HCEC 1CT (cell line): Measurements from ENCODE around the gene STARD13.

ENCODE experiments used
- DNase-seq: peaks from one replicate; pipeline ENCODE4 v3.0.0-alpha.2; 2017

The STARD13 gene

DNA sequence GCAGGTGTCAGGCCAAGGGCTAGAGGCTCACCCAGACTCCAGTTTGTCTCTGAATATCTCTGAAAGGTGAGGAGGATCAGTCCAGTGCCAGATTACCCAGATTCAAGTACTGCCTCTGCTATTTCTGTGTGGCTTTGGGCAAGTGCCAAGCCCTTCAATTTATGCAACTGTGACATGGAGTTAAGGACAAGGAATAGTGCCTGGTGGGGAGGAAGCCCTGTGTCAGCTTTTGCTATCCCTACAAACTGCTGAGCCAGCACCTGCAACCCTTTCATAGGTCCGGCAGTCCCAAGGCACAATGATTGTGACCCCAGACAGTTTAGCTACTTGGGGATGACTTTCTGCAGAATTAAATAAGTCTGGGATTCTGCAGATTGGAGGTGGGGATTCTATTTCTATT, 146.4 kb downstream of the STARD13 start:
- no peak for DNase-seq

DNA sequence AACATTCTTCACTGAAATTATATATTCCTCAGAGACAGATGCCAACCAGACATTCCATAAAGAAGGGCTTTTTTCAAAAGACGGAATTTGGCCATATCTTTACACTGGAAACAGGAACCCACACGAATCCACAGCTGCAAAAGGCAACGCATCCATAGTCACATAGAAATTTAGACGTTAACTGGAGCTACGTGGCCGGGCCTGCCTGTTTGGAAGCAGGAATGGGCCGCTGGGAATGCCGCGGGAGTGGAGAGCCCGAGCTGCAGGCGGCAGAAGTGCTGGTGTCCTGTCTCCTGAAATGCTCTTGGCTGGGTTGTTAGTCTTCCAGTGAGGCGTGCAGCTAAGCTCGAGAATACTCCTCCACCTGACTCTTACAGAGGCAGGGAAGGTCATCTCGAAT, 147.1 kb downstream of the STARD13 start:
- no peak for DNase-seq

DNA sequence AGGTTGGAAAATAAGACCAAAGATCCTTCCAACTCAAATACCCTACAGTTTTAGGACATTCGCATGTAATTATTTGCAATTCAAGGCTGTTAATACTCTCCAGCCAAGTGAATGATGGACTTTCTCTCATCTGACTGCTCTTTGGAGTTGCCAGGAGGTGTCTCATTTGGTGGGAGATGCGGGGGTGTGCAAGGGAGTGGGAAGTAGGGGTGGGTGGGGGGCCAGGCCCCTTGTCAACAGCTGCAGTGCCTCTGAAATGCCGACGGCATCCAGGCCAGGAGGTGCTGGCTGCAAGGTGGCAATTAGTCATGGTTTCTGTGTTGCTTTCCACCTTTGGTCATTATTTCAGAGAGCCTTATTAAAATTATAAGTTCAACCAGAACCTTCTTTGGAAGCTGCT, 147.8 kb downstream of the STARD13 start:
- no peak for DNase-seq

DNA sequence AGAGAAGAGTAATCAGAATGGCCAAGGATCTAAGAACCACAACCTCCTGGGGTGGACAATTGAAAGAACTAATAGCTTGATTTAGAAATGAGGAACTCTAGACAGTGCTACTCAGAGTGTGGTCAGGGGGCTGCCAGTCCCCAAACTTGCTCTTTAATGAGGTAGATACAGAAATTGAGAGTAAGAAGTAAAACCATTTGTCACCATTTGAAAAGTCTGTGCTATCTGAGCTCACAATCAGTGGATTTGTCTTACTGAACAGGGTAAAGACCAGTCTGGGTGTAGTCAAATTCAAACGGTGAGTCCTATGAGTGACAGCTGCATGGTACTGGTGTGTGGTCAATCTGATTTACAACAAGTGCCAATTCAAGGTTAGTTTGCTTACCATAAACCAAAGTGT, 150.5 kb downstream of the STARD13 start:
- DNase-seq: no peak

DNA sequence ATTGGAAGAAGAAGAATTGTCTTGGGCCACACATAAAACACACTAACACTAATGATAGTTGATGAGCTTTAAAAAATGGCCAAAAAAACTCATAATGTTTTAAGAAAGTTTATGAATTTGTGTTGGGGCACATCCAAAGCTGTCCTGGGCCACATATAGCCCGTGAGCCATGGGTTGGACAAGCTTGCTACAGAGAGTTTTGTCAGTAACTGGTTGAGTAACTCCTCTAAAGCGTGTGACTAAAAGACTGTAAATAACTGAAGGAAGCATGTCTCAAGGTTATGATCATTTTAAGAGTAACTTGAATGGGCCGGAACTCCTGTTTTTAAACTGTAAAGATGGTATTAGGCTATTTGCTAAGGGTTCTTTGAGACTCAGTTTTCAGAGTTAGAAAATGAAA, 151.3 kb downstream of the STARD13 start:
- DNase-seq: no peak

DNA sequence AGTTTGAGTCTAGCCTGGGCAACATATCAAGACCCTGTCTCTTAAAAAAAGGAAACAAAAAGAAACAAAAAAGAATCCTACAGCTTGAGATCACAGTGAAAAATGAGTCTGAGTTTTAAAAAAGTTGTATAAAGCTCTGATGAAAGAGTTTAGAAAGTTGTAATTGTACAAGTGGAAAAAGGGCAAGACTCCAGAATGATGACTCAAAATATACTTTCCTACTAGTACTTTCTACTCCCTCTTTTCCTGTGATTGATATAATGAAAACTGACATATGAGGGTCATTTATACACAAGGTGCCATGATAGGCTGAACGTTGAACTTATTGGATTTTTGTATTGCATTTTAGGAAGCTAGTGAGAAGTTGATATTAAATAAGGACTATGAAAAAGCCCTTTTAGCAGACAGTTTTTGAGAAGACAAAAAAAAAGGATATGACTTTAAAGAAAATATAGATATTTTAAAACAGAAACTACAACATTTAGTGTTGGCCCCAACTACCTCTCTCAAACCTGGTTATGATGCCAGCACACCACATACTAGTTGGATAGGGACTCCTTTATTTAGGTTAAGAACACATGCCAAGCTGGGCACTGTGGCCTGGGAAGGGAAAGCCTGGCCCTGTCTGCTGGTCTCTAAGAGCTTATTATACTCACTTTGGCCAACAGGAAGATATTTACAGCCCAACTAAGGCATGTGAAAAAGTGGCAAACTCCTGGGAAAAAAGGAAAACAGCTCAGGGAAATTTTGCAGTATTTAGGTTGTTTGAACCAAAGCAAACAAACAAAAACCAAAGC, 152.7 kb downstream of the STARD13 start:
- peak; percentile 45 for DNase-seq

DNA sequence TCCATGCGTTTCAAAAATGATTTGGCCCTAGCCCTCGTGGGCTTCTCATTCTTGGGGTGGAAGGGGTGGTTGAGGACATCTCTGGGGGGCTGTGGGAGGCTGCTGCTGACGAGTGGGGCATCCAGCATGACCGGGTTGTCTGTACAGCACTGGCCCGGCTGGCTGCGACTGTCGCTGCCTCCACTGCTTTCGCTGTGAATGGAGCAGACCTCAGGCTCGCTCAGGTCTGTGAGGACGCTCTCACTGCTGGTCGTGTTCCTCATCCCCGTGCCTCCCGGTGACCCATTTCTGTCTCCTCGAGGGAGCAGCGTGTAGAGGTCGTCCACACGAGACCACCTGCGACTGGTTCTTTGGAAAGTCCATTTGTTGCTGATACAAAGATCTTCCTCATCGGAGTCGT, 155.7 kb downstream of the STARD13 start:
- no peak for DNase-seq

DNA sequence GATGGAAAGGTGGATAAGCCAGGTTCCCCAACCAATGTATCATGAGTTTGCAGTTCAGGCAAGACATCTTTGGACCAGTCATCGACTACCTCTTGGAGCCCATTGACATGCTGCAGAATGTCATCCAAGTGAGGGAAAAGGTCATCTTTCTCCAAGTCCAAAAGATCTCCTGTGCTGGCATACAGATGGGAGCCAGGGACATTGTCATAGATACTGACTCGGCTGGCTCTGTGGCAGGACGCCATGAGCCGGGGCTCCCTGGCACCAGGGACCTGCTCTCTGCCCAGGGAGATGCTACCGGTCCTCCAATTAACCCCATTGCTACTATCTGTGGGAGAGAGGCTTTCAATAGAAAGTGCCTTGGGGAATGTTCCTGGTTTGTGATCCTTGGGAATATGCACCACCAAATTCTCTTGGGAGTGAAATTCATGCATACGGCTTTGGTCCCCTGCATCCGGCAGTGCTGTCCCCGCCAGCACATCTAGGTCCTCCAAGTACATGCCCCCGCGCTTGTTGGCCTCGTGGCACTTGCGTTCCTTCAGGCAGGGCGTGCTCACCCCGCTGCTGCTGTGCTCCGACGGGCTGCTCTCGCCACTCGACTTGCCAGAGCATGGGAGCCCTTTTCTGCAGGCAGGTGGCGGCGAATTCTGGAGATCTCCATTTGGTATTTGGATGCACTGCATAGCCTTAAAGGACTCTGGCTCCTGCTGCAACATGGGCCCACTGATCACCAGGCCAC, 156.3 kb downstream of the STARD13 start:
- DNase-seq: no peak

DNA sequence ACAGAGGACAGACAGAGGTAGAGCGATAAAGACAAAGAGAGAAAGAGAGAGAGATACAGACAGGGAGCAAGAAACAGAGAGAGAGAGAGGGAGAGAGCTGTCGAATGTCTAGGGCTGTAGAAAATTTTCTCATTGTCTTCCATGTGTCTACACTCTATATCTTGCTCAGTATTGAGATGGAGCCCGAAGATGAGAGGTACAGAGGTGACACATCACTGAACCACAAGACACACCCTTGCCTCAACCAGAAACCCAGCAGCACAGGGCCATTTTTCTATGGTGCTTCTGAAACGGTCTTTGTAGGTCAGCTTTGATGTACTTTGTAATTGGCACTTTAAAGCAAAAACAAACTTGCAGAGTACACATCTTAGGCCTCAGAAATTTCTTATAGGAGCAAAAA, 157.4 kb downstream of the STARD13 start:
- no peak for DNase-seq

DNA sequence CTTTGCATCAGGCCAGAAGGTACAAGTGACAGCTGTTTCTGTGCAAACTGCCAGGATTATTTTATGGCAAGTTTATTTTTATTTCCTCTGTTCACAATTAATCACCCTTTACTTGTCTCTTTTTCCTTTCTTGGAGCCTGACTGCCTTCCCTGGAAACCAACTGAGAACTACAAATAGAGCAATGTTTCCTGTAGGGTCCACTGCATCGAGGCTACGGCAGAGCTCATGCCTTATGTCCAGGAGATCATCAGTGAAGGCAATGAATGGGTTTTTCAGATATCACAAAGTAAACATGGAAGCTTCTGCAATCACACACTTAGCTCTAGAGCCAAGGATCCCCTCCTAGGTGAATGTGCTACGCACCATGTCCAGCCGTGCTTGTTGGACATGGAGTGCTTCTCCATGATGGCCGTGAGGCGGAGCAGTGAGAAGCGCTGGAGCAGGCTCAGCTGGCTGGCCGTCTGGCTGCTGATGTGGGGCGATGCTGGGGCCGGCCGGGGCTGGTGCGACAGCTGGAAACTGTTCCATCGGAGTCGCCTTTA, 158.5 kb downstream of the STARD13 start:
- DNase-seq: peak; percentile 78

DNA sequence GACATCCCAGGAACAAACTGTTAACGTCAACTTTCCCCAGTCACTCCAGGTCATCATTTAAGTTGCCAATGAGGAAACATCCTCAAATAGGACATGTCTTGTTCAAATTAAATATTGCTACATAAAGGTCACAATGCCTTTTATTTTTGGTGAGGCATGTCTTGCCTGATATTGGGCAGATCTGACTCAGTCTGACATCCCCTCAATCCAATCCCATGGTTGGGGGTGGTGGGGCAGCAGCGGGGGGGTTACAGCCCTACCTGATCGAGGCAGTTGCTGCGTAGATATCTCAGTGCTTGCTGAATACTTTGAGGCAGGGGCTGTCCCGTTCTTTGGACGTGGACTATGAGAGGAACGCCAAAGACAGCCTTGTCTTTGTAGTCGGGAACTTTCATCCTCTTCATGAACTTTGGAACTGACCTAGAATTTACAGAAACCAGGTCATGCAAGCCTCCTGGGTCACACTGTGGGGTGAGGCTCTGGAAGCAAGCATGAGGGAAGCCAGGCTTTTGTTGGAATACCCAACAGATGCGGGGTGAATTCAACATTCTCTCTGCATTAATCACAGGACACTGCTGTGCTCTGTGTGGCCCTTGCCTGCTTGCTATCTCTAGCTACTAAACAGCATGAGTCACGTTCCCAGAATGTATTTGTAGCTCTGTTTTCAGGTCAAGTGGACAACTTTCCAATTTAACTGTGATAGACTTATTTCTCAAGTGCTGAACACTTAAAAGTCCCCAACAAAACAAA, 159.6 kb downstream of the STARD13 start:
- peak; percentile 98 for DNase-seq

DNA sequence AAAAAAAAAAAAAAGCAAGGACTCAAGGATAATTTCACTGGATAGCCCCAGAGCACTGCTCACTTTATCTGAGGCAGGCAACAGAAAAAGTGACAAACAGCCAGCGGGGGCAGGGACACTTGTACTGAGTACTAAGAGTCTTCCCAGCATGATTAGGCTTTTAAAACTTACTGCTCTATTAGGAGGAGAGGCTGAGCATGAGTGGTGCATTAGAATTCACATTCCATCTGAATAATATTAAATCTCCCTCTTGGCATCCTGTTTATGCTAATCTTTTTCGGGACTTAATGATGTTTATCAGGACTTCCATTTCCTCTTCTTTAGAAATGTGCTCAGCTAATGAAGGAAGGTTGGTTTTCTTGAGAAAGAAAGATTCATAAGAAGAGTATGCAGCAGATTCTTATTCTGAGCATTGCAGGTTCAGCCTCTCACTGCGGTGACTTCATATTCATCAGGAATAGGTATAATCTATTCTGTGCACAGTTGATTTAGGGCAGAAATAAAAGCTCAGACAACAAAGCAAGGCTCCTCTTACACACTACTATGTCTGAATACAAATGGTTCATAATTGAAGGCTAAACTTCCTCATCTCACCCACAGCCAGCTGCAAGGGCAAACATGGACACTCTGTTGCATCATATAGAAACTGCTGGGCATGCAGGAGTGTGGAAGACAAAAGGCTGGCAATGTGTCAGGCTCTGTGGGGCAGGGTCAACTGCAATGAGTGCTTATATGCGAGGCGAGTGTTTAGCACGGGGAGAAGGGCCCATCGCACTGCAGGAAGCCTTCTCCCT, 162.3 kb downstream of the STARD13 start:
- peak; percentile 14 for DNase-seq

DNA sequence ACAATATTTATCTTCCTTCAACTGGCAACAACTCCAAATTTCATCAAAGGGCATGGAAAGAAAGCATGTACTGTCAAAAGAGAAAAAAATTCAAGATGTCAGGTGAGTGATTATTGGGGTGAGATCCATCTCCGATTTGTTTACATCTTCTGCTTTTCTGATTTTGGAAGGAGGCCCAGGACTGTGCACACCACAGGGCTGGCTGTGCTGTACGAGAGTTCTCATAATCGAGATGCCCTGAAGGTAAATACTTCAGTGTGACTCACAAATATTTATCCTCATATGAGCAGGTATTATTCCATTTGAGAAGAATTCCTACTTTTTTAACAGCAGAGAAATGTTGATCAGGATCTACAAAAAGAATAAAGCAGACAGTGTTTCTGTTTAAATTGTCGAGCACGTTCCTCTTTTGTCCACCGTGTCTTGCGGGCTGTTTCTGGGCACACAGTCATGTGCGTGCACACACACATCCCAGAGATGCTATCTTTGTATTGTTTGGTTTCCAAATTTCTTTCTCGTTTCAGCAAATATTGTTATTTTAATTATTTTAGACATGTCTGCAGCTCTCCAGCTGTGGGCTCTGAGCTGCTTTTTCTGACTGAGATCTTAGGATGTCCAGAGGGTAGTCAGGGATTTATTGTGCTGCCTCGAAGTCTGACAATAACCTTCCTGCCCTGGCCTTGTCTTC, 165.6 kb downstream of the STARD13 start:
- no peak for DNase-seq

DNA sequence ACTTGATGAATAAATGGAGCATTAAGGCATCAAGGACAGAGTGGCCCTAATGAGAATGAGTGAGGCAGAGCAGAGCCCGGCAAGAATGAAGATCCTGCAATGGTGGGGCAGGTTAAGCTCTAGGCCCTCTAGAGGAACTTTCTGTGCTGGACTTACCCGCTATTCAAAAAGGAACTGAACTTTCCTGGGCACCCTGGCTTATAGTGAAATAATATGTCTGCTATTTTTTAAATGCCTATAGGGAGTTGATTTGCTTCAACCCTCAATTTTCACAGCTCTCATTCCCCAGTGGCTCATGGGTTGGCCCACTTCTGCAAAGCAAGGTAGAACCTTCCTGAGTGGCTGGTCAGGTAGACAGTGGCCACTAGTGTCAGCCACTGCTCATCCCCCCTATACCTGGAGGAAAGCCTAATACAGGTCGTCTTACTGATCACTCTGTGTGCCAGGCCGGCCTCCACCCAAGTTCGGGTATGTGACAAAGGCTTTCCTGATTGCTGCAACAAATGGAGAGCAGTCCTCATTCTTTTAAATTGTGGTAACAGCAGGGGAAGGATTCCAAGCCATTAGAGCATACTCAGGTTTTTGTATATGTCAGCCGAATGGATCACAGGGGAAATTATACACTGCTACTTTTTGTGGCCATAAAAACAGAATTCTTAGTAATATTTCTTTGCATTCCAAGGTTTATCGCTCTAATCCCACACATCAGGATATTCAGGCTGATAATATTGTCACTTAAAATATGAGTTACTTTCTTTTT, 166.4 kb downstream of the STARD13 start:
- DNase-seq: no peak

DNA sequence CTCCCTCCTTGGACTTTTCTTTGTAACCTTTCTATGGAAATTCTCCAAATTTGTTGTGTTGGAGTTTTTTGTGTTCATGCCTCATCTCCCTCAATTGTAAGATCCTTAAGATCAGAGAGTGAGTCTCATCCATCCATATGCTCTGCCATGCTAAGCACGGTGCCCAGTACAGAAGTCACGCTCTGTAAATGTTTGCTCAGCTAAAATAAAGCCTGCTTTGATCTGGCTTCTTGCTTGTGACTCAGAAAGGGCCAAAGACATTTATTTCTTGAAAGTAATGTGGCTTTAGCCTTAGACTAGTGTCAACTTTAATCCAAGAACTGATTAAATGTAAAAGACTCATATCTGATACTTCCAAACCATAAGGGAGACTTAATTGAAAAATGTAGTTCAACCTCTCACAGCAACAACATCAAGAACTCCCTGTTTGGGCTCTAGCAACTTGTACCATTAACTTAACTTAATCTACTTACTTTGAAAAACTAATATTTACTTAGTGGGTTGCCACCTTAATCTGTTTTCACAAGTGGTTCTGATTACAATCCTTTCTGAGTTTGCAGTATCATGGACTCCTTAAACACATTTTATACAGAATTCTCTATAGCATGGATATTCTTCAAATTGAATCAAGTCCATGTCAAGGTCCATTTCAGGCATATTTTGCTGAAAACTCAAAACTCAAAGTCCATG, 169.1 kb downstream of the STARD13 start:
- no peak for DNase-seq

DNA sequence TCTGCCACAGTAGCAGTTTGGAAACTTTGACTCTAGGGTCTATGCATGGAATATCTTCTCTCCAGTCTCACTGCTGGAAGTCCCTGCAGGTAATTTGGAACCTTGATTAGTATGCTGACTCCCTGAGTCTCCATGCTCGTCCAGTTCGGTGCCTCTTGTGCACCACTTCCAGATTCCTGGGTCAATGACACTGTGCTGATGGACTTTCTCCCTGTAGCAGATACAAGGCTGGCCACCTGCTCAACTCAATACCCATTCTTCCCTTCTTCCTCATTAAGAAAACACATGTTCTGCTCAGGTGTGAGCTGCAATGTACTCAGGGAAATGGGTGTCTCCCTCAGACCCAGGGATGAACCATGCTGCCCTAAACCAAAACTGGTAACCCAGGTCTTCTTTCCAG, 170.3 kb downstream of the STARD13 start:
- no peak for DNase-seq

DNA sequence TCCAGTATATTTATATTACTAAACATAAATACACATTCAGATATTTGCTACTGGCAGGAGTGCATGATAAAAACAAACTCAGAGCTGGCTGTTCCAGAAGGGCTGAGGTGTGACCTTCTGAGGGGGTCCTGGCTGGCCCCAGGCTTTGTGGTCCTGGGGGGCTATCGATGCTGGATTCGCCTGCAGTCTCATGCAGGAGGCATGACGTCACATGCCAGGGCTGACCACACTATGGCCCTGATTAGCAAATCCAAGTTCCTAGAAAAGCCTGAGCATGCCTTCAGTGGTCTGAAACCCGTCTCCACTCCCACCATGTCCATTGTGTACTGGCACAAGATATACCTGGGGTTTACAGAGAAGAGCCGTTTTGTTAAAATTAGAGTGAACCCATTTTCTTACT, 171.4 kb downstream of the STARD13 start:
- no peak for DNase-seq

DNA sequence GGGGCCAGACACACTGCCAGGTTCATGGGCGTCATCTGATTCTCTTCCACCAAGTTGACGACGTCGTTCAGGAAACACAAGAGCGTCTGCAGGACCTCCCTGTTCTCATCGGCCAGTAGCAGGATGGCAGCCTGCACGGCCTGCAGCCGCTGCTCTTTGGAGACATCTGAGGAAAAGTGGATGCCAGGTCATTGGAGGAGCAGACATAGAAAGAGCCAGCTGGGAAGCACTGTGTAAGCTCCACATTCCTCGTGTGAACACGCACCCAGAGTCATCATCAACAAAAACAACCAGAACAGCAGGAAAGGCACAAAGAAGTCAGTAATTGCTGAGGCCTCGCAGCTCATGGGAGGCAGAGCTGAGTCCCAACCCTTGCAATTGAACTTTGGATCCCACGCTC, 172.8 kb downstream of the STARD13 start:
- DNase-seq: no peak

DNA sequence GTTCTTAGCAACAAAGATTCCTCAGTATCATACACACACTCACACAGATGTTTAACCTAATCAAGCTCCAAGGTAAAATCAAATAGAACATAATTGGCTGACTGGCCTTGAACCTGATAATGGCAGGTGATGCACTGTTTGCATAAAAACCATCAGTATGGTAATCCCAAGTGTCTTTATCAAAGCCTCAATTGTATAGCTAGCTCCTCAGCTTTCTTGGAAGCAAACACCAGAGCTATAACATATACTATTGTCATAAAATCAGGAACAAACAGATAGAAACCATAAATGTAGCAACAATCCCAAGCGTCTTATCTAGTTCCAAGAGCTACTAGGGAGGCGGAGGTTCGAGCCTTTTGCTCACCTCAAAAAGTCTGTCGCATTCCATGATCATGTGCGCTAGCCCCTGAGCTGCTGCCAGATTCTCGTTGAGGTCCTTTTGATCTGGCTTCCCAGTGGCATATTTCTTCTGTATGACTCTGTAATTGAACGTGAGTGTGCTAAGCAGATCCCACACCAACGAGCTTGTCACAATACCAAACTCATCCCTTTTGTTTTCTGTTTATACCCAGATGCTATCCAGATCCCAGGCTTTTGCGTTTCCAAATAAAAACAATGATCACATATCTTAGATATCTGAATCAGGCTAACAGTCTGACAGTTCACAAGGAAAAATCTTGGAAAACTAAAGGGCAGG, 174.0 kb downstream of the STARD13 start:
- no peak for DNase-seq
